Endodermal cell (in vitro differentiated cells): ENCODE data around the gene TMTC2. TPM values are rescaled to one million over a fixed set of nuclear protein-coding genes. Genes with fewer than 3 reads are reported as not detected.

Experiments
- DNase-seq: peaks from one replicate; pipeline ENCODE4 v3.0.0-alpha.2; 2017
- H3K27ac ChIP-seq: 2 replicates; pipeline ENCODE4 v1.5.1; 2013; ENCODE audit warnings: mild to moderate bottlenecking, low read depth, low read length, moderate library complexity
- H3K27me3 ChIP-seq: 2 replicates; pipeline ENCODE4 v1.6.1; 2013; ENCODE audit warnings: mild to moderate bottlenecking, low read length, moderate library complexity; ENCODE audit not compliant: insufficient read depth, control insufficient read depth, poor library complexity, severe bottlenecking
- H3K36me3 ChIP-seq: 2 replicates; pipeline ENCODE4 v1.7.0; 2013; ENCODE audit warnings: mild to moderate bottlenecking, low read length, moderate library complexity; ENCODE audit not compliant: control insufficient read depth, insufficient read depth
- H3K4me1 ChIP-seq: one replicate; pipeline ENCODE4 v1.7.0; 2013; ENCODE audit warnings: low read length; ENCODE audit not compliant: control insufficient read depth, insufficient read depth
- H3K4me3 ChIP-seq: 2 replicates; pipeline ENCODE4 v1.5.1; 2013; ENCODE audit warnings: mild to moderate bottlenecking, low read length, moderate library complexity
- H3K9ac ChIP-seq: 2 replicates; pipeline ENCODE4 v1.6.1; 2013; ENCODE audit warnings: mild to moderate bottlenecking, low read length, moderate library complexity; ENCODE audit not compliant: poor library complexity, severe bottlenecking; ENCODE audit errors: extremely low read depth
- H3K9me3 ChIP-seq: 2 replicates; pipeline ENCODE4 v1.6.1; 2013; ENCODE audit warnings: mild to moderate bottlenecking, low read length, moderate library complexity; ENCODE audit not compliant: control insufficient read depth
- H3K27ac Mint-ChIP-seq: 2 replicates; pipeline ENCODE4 v1.8.0; 2020; ENCODE audit warnings: mixed read lengths
- H3K27me3 Mint-ChIP-seq: 2 replicates; pipeline ENCODE4 v1.8.0; 2021; ENCODE audit warnings: mild to moderate bottlenecking, mixed read lengths; ENCODE audit not compliant: insufficient read depth
- H3K36me3 Mint-ChIP-seq: 2 replicates; pipeline ENCODE4 v1.8.0; 2020; ENCODE audit warnings: low read depth, mixed read lengths
- H3K4me1 Mint-ChIP-seq: 2 replicates; pipeline ENCODE4 v1.8.0; 2020; ENCODE audit warnings: mixed read lengths
- H3K4me3 Mint-ChIP-seq: 2 replicates; pipeline ENCODE4 v1.8.0; 2020; ENCODE audit warnings: mild to moderate bottlenecking, moderate library complexity, mixed read lengths
- H3K9me3 Mint-ChIP-seq: 2 replicates; pipeline ENCODE4 v1.8.0; 2020; ENCODE audit warnings: mild to moderate bottlenecking, mixed read lengths
- WGBS, 2 experiments: methylation state at CpG; one replicate each; pipeline versions ENCODE4 v1.1.5 to v1.1.7; 2013; ENCODE audit warnings: missing lambda C conversion rate in 2 of 2, mixed read lengths in 1 of 2; ENCODE audit not compliant: insufficient coverage in 1 of 2, insufficient read length in 1 of 2; 5-methylcytosine and 5-hydroxymethylcytosine counted together
- total RNA-seq, 2 donors: library from RNA; stranded (reverse); fragmentation: NEBNext Ultra II Directional in 1 of 2; extraction: Animal tissue kit (Norgen Biotek cat#: 25700) in 1 of 2; gene quantifications; 2 replicates in 1 of 2; 3 replicates in 1 of 2; pipeline ENCODE4 v1.2.1, GENCODE V29; 2021
- TF ChIP-seq, protein P1 (sequence below): fragments of 200-600 bp; sonication (generic); conservative IDR thresholded peaks from 2 replicates; pipeline ENCODE4 v1.5.0; 2021; ENCODE audit warnings: antibody characterized with exemption, mild to moderate bottlenecking

The TMTC2 gene
- total RNA-seq, 2 donors from 2014 or later = 7.2 to 10.8 TPM

DNA sequence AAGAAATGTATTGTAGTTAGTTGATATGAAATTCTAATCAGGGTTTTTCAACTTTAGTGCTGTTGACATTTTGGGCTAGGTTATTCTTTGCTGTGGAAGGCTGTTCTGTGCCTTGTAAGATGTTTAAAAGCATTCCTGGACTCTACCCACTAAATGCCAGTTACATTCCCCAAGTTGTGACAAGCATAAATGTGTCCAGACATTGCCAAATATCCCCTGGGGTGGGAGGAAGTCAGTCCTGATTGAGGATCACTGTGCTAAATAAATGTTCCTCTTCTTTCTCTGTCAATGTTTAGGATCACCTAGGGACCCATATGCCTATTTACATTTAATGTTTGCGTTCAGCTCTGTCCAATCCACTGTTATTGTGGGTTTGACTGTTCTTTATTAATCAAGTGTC is 268.3 kb downstream of the TMTC2 start:
- no peak for DNase-seq
- H3K9ac ChIP-seq = no peak overlapping the region
- H3K36me3 Mint-ChIP-seq = no peaks in the 10 kb centered on the region
- H3K27ac ChIP-seq = no peak overlapping the region
- H3K9me3 Mint-ChIP-seq = no peaks in the 10 kb centered on the region
- H3K27me3 Mint-ChIP-seq = no peaks in the 10 kb centered on the region
- no peak overlapping the region for H3K27ac Mint-ChIP-seq
- H3K27me3 ChIP-seq = no peaks in the 10 kb centered on the region
- 100% methylated on average over 1 of the region's 1 CpG; no CpG with 5 or more reads in 1 of the 2 experiments for WGBS, 2 experiments
- TF ChIP-seq, protein P1, sequence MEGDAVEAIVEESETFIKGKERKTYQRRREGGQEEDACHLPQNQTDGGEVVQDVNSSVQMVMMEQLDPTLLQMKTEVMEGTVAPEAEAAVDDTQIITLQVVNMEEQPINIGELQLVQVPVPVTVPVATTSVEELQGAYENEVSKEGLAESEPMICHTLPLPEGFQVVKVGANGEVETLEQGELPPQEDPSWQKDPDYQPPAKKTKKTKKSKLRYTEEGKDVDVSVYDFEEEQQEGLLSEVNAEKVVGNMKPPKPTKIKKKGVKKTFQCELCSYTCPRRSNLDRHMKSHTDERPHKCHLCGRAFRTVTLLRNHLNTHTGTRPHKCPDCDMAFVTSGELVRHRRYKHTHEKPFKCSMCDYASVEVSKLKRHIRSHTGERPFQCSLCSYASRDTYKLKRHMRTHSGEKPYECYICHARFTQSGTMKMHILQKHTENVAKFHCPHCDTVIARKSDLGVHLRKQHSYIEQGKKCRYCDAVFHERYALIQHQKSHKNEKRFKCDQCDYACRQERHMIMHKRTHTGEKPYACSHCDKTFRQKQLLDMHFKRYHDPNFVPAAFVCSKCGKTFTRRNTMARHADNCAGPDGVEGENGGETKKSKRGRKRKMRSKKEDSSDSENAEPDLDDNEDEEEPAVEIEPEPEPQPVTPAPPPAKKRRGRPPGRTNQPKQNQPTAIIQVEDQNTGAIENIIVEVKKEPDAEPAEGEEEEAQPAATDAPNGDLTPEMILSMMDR = no peak
- H3K4me3 ChIP-seq = no peak overlapping the region
- no peaks in the 10 kb centered on the region for H3K36me3 ChIP-seq
- H3K9me3 ChIP-seq = no peaks in the 10 kb centered on the region
- peaks cover 3% of the 10 kb centered on the region for H3K4me1 Mint-ChIP-seq
- peaks cover 3% of the 10 kb centered on the region for H3K4me1 ChIP-seq
- no peak overlapping the region for H3K4me3 Mint-ChIP-seq

DNA sequence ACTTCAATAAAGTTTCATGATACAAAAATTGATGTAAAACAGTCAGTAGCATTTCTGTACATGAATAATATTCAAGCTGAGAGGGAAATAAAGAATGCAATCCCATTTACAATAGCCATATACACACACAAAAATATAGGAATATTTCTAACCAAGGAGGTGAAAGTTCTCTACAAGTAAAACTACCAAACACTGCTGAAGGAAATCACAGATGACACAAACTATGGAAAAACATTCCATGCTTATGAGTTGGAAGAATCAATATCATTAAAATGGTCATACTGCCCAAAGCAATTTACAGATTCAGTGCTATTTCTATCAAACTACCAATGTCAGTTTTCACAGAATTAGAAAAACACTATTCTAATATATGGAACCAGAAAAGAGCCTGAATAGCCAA is 272.3 kb downstream of the TMTC2 start:
- TF ChIP-seq, protein P1 = no peak
- H3K4me1 Mint-ChIP-seq = peaks cover 13% of the 10 kb centered on the region
- Histone ChIP-seq H3K36me3 (no peaks in the 10 kb centered on the region), H3K4me3 (no peak overlapping the region), H3K9me3 (no peaks in the 10 kb centered on the region), H3K4me1 (peaks cover 3% of the 10 kb centered on the region), H3K9ac (no peak overlapping the region), H3K27ac (no peak overlapping the region), H3K27me3 (no peaks in the 10 kb centered on the region)
- H3K36me3 Mint-ChIP-seq = no peaks in the 10 kb centered on the region
- DNase-seq = no peak
- no peaks in the 10 kb centered on the region for H3K9me3 Mint-ChIP-seq
- no peaks in the 10 kb centered on the region for H3K27me3 Mint-ChIP-seq
- no peak overlapping the region for H3K27ac Mint-ChIP-seq
- H3K4me3 Mint-ChIP-seq = no peak overlapping the region

DNA sequence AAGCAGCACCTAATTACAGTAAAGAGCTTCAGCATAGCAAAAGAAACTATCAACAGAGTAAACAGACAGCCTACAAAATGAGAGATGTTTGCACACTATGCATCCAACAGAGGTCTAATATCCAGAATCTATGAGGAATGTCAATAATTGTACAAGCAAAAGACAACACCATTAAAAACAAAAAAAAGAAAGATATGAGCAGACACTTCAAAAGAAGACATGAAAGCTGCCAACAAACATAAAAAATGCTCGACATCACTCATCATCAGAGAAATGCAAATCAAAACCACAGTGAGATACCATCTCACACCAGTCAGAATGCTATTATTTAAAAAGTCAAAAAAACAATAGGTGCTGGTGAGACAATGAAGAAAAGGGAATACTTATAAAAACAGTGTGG is 273.1 kb downstream of the TMTC2 start:
- TF ChIP-seq, protein P1 = no peak
- no peaks in the 10 kb centered on the region for H3K9me3 Mint-ChIP-seq
- Histone ChIP-seq H3K36me3 (no peaks in the 10 kb centered on the region), H3K4me1 (peaks cover 7% of the 10 kb centered on the region), H3K27ac (no peak overlapping the region), H3K27me3 (no peaks in the 10 kb centered on the region), H3K9me3 (no peaks in the 10 kb centered on the region), H3K4me3 (no peak overlapping the region), H3K9ac (no peak overlapping the region)
- no peaks in the 10 kb centered on the region for H3K36me3 Mint-ChIP-seq
- H3K4me1 Mint-ChIP-seq = peaks cover 16% of the 10 kb centered on the region
- no peak for DNase-seq
- 93% methylated on average over 1 of the region's 1 CpG; no CpG with 5 or more reads in 1 of the 2 experiments for WGBS, 2 experiments
- H3K27me3 Mint-ChIP-seq = no peaks in the 10 kb centered on the region
- H3K4me3 Mint-ChIP-seq = no peak overlapping the region
- no peak overlapping the region for H3K27ac Mint-ChIP-seq
